ENCODE measurements around the gene CEL. TPM values are rescaled to one million over a fixed set of nuclear protein-coding genes. Genes with fewer than 3 reads are reported as not detected.

CEL gene
- total and polyA plus RNA-seq, 2 experiments from 2014 or later = 0.27 to 2.3 TPM

GRCh38 chr9:133098104-133098754, 36.4 kb downstream of the CEL start:
- Mint-ChIP-seq H3K9me3 (peaks cover 15% of the 10 kb centered on the region; the same call in 2 of the 3 replicates), H3K4me1 (no peaks in the 10 kb centered on the region), H3K36me3 (ENCODE audit: low read depth) (peaks cover 39% of the 10 kb centered on the region), H3K27me3 (ENCODE audit: insufficient read depth, low read depth, poor library complexity) (no peaks in the 10 kb centered on the region), H3K4me3 (no peak overlapping the region), H3K27ac (no peak overlapping the region)
- H3K79me2 ChIP-seq (replicated peaks; ENCODE audit: insufficient read depth) = no peaks in the 10 kb centered on the region
- H3K27me3 ChIP-seq (ENCODE audit: insufficient read depth) = no peaks in the 10 kb centered on the region
- H2AFZ ChIP-seq = no peak overlapping the region
- TF ChIP-seq NANOG (IDR thresholded peaks at IDR 0.05; ENCODE audit: borderline replicate concordance) (no peak), ZNF114 (CRISPR knock-in tag; IDR thresholded peaks at IDR 0.05) (no peak), ETS1 (IDR thresholded peaks at IDR 0.05) (no peak), REST (IDR thresholded peaks at IDR 0.05; ENCODE audit: unreplicated experiment) (no peak), STAT1 (IDR thresholded peaks at IDR 0.05; ENCODE audit: unreplicated experiment) (no peak), CREB1 (CRISPR knock-in tag; IDR thresholded peaks at IDR 0.05; ENCODE audit: low read depth) (no peak), EZH2phosphoT487 (IDR thresholded peaks at IDR 0.05; ENCODE audit: unreplicated experiment) (no peak), EZH2 (IDR thresholded peaks at IDR 0.05; ENCODE audit: low read depth, unreplicated experiment) (no peak), POLR2AphosphoS5 (IDR thresholded peaks at IDR 0.05; ENCODE audit: low read depth) (no peak), JUNB (IDR thresholded peaks at IDR 0.05; ENCODE audit: unreplicated experiment) (no peak), ZNF331 (CRISPR knock-in tag; IDR thresholded peaks at IDR 0.05; ENCODE audit: low read depth) (no peak), CTCF (conservative IDR thresholded peaks at IDR 0.05; ENCODE audit: low read depth in 2 of 2) (no peak), ZNF462 (CRISPR knock-in tag; IDR thresholded peaks at IDR 0.05) (no peak)
- H3K4me1 ChIP-seq (ENCODE audit: insufficient read depth) = no peaks in the 10 kb centered on the region
- no peaks in the 10 kb centered on the region for H4K20me1 ChIP-seq (replicated peaks; ENCODE audit: insufficient read depth)
- H3K4me2 ChIP-seq = no peak overlapping the region
- H3K27ac ChIP-seq (ENCODE audit: low read depth) = no peak overlapping the region
- H3K36me3 ChIP-seq (ENCODE audit: insufficient read depth) = no peaks in the 10 kb centered on the region
- no peaks in the 10 kb centered on the region for H3F3A ChIP-seq (replicated peaks; ENCODE audit: low read depth)
- no peak overlapping the region for H3K4me3 ChIP-seq
- no peak for DNase-seq (ENCODE audit: low spot score)
- H3K9me2 ChIP-seq (ENCODE audit: insufficient read depth) = no peaks in the 10 kb centered on the region
- no peak for ATAC-seq
